Nephron progenitor cell (in vitro differentiated cells): Measurements from ENCODE around the gene ARL2.
A peak's percentile ranks its signal among the peaks of the same experiment; 100 is the strongest.

ENCODE experiments used
- DNase-seq: peaks from one replicate; pipeline ENCODE4 v3.0.0; 2021
- H3K27ac Mint-ChIP-seq: 2 replicates; pipeline ENCODE4 v1.8.0; 2021; ENCODE audit warnings: mild to moderate bottlenecking, moderate library complexity, mixed read lengths
- H3K27me3 Mint-ChIP-seq: 2 replicates; pipeline ENCODE4 v1.8.0; 2021; ENCODE audit warnings: mild to moderate bottlenecking, low read depth, mixed read lengths; ENCODE audit not compliant: poor library complexity
- H3K36me3 Mint-ChIP-seq: 2 replicates; pipeline ENCODE4 v1.8.0; 2021; ENCODE audit warnings: low read depth, mixed read lengths
- H3K4me1 Mint-ChIP-seq: 2 replicates; pipeline ENCODE4 v1.8.0; 2021; ENCODE audit warnings: mixed read lengths
- H3K4me3 Mint-ChIP-seq: 2 replicates; pipeline ENCODE4 v1.8.0; 2021; ENCODE audit warnings: mild to moderate bottlenecking, moderate library complexity, mixed read lengths
- H3K9me3 Mint-ChIP-seq: 2 replicates; pipeline ENCODE4 v1.8.0; 2021; ENCODE audit warnings: mild to moderate bottlenecking, moderate library complexity, mixed read lengths
- TF ChIP-seq, protein P1 (sequence below): fragments of 200-600 bp; sonication (generic); IDR thresholded peaks from 2 replicates; pipeline ENCODE4 v1.5.0; 2021; ENCODE audit warnings: antibody characterized with exemption

Gene ARL2

DNA sequence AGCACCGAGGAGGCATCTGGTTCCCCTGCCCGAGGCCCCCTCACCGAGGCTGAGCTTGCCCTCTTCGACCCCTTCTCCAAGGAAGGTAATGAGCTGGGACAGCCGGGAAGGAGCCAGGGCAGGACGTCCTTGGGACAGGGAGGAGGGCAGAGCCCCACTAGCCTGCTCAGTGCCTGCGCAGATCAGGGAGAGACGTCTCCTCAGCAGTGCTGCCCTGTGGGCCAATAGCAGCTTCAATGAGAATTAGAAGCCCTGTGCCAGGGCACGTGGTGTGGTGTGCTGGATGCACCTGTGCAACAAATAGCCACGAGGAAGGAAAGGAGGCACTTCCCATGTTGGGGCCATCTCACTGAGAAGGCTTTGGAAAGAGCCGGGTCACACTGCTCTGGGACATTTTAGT lies 21.6 kb downstream of the ARL2 start:
- DNase-seq = no peak
- Mint-ChIP-seq H3K27me3 (no peaks in the 10 kb centered on the region), H3K36me3 (no peaks in the 10 kb centered on the region), H3K9me3 (no peaks in the 10 kb centered on the region), H3K4me3 (no peak overlapping the region), H3K27ac (no peak overlapping the region), H3K4me1 (no peaks in the 10 kb centered on the region)
- TF ChIP-seq, protein P1, sequence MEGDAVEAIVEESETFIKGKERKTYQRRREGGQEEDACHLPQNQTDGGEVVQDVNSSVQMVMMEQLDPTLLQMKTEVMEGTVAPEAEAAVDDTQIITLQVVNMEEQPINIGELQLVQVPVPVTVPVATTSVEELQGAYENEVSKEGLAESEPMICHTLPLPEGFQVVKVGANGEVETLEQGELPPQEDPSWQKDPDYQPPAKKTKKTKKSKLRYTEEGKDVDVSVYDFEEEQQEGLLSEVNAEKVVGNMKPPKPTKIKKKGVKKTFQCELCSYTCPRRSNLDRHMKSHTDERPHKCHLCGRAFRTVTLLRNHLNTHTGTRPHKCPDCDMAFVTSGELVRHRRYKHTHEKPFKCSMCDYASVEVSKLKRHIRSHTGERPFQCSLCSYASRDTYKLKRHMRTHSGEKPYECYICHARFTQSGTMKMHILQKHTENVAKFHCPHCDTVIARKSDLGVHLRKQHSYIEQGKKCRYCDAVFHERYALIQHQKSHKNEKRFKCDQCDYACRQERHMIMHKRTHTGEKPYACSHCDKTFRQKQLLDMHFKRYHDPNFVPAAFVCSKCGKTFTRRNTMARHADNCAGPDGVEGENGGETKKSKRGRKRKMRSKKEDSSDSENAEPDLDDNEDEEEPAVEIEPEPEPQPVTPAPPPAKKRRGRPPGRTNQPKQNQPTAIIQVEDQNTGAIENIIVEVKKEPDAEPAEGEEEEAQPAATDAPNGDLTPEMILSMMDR = no peak

DNA sequence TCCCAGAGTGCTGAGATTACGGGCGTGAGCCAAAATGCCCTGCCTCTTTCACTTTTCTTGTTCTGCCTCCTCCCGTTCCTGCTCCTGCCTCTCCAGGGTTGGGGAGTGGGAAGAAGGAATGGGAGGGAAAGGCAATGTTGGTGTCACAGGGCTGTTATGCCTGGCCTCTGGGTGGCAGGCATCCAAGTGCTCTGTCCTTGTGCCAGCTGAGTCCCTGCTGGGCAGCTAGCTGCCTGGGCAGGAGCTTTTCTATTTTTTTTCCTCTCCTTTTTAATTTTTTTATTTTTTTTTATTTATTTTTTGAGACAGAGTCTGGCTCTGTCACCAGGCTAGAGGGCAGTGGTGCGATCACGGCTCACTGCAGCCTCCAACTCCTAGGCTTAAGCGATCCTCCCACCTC lies 23.0 kb downstream of the ARL2 start:
- TF ChIP-seq, protein P1 = no peak
- no peak for DNase-seq
- no peak overlapping the region for H3K27ac Mint-ChIP-seq
- no peaks in the 10 kb centered on the region for H3K36me3 Mint-ChIP-seq
- H3K4me3 Mint-ChIP-seq = no peak overlapping the region
- peaks cover 4% of the 10 kb centered on the region for H3K4me1 Mint-ChIP-seq
- H3K9me3 Mint-ChIP-seq = no peaks in the 10 kb centered on the region
- no peaks in the 10 kb centered on the region for H3K27me3 Mint-ChIP-seq

DNA sequence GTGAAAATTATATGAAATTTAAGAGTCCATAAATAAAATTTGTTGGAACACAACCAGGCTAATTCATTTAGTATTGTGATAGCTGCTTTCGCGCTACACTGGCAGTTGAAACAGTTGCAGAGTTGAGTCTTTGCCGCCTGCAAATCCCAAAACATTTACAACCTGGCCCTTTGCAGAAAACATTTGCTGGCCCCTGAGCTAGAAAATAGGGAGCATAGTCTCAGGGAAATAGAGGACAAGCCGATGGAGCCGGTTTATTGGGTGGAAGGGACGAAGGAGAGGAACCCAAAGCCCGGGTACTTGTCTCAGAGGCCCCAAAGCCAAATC lies 26.5 kb downstream of the ARL2 start:
- Mint-ChIP-seq H3K27me3 (no peaks in the 10 kb centered on the region), H3K36me3 (peaks cover 12% of the 10 kb centered on the region), H3K4me3 (peak overlapping the region; percentile 87), H3K4me1 (peaks cover 22% of the 10 kb centered on the region), H3K9me3 (no peaks in the 10 kb centered on the region), H3K27ac (peak overlapping the region; percentile 92)
- TF ChIP-seq, protein P1 = no peak
- DNase-seq = no peak

DNA sequence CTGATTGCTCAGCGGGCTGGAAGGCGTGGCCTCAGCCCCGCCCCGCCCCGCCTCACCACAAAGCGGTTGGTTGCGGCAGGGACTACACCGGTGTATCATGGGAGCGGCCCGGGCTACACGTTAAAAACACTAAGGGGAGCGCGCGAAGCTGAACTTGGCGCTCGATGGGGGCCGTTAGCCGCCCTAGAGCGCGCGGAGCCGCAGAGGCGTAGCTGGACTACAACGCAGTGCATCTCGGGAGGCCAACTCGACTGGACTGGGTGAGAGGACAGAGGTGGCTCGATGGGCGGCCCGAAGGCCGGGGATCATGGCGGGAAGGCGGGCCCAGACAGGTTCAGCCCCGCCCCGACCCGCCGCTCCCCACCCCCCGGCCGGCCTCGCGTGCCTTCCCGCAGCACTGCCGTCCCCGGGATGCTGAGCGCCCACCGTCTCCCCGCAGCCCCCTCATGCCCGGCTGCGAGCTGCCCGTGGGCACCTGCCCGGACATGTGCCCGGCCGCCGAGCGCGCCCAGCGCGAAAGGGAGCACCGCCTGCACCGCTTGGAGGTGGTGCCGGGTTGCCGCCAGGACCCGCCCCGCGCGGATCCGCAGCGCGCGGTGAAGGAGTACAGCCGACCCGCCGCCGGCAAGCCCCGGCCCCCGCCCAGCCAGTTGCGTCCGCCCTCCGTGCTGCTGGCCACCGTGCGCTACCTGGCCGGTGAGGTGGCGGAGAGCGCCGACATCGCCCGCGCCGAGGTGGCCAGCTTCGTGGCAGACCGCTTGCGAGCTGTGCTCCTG lies 27.1 kb downstream of the ARL2 start, which contains the start of gene SAC3D1:
Gene SAC3D1 (plus strand): TSS at position 364 of the 776 bp plus-strand sequence. CDS start 83 bp downstream, at position 447.
- H3K27me3 Mint-ChIP-seq = no peaks in the 10 kb centered on the region
- DNase-seq = peak; percentile 86
- TF ChIP-seq, protein P1 = no peak
- no peaks in the 10 kb centered on the region for H3K9me3 Mint-ChIP-seq
- H3K4me3 Mint-ChIP-seq = peak within 1 kb of the TSS; percentile 90
- H3K4me1 Mint-ChIP-seq = peaks cover 22% of the 10 kb centered on the region
- peak within 1 kb of the TSS; percentile 92 for H3K27ac Mint-ChIP-seq
- peaks cover 12% of the 10 kb centered on the region for H3K36me3 Mint-ChIP-seq

DNA sequence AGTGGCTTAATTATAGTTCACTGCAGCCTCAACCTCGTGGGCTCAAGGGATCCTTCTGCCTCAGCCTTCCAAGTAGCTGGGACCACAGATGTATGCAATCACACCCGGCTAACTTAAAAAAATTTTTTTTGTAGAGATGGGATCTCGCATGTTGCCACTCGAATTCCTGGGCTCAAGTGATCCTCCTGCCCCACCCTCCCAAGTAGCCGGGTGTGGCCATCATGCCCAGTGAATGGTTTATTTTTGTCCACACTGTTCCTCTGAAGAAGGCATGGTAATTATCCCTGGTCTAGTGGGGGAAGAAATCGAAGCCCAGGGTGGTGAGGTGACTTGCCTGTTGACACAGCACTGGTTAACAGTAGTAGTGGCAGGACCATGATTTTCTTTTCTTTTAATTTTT lies 28.9 kb downstream of the ARL2 start:
- H3K4me1 Mint-ChIP-seq = peaks cover 26% of the 10 kb centered on the region
- TF ChIP-seq, protein P1 = no peak
- no peak overlapping the region for H3K27ac Mint-ChIP-seq
- no peak for DNase-seq
- peak overlapping the region; percentile 90 for H3K4me3 Mint-ChIP-seq
- H3K36me3 Mint-ChIP-seq = peaks cover 12% of the 10 kb centered on the region
- no peaks in the 10 kb centered on the region for H3K9me3 Mint-ChIP-seq
- no peaks in the 10 kb centered on the region for H3K27me3 Mint-ChIP-seq
